HG03159 (cell line): ENCODE measurements around the gene ORMDL3.
A peak's percentile ranks its signal among the peaks of the same experiment; 100 is the strongest.
"Not testable (repeated sequence)": the region's sequence is repeated elsewhere in the genome, so short reads cannot be mapped to it uniquely, and the experiment has no call there.

Experiments used
- ATAC-seq: cut with Tn5 transposase; IDR thresholded peaks from one replicate; pipeline ENCODE4 v1.9.1; 2021; ENCODE audit warnings: mild to moderate bottlenecking, moderate library complexity; ENCODE audit not compliant: unreplicated experiment

Gene ORMDL3

GRCh38 chr17:39950871-39951348 is 23.5 kb upstream of the ORMDL3 start:
- ATAC-seq = no peak

GRCh38 chr17:39949028-39949427 is 21.6 kb upstream of the ORMDL3 start:
- ATAC-seq = no peak

- ATAC-seq = not testable (repeated sequence)
Observed at GRCh38 chr17:39948489-39948828, 21.1 kb upstream of the ORMDL3 start.

GRCh38 chr17:39946551-39947330 is 19.3 kb upstream of the ORMDL3 start:
- no peak for ATAC-seq

- ATAC-seq = no peak
Observed at GRCh38 chr17:39944393-39944711, 17.0 kb upstream of the ORMDL3 start.

- no peak for ATAC-seq
Observed at GRCh38 chr17:39943702-39944392, 16.4 kb upstream of the ORMDL3 start.

GRCh38 chr17:39939588-39940419 is 12.4 kb upstream of the ORMDL3 start:
- ATAC-seq = no peak

GRCh38 chr17:39939106-39939505 is 11.7 kb upstream of the ORMDL3 start:
- no peak for ATAC-seq

- ATAC-seq = no peak
Observed at GRCh38 chr17:39938140-39938869, 10.9 kb upstream of the ORMDL3 start.

GRCh38 chr17:39937447-39937846 is 10.0 kb upstream of the ORMDL3 start:
- no peak for ATAC-seq

GRCh38 chr17:39935909-39936308 is 8.5 kb upstream of the ORMDL3 start:
- ATAC-seq = no peak

GRCh38 chr17:39934324-39934723 is 6.9 kb upstream of the ORMDL3 start:
- ATAC-seq = no peak

- no peak for ATAC-seq
Observed at GRCh38 chr17:39933912-39934311, 6.5 kb upstream of the ORMDL3 start.

- no peak for ATAC-seq
Observed at GRCh38 chr17:39929646-39930407, 2.4 kb upstream of the ORMDL3 start.

GRCh38 chr17:39928858-39929645 is 1.7 kb upstream of the ORMDL3 start:
- ATAC-seq = no peak

GRCh38 chr17:39927929-39928857 is 792 bp upstream of the ORMDL3 start:
- ATAC-seq = peak; percentile 7

GRCh38 chr17:39926588-39927100 is 757 bp downstream of the ORMDL3 start:
- no peak for ATAC-seq

- ATAC-seq = no peak
Observed at GRCh38 chr17:39926135-39926587, 1.2 kb downstream of the ORMDL3 start.
